ENCODE results near the gene CR1L.

CR1L gene

GRCh38 chr1:207648334-207649209 lies 3.6 kb downstream of the CR1L start:
- DNase-seq (ENCODE audit: low spot score): no peak
- in situ Hi-C loops (cut with MboI; ENCODE audit: low pct_unique_long_range_greater_than_20kb, low sequenced_read_pairs, unreplicated experiment): no loop called here
- TF ChIP-seq, protein P1, sequence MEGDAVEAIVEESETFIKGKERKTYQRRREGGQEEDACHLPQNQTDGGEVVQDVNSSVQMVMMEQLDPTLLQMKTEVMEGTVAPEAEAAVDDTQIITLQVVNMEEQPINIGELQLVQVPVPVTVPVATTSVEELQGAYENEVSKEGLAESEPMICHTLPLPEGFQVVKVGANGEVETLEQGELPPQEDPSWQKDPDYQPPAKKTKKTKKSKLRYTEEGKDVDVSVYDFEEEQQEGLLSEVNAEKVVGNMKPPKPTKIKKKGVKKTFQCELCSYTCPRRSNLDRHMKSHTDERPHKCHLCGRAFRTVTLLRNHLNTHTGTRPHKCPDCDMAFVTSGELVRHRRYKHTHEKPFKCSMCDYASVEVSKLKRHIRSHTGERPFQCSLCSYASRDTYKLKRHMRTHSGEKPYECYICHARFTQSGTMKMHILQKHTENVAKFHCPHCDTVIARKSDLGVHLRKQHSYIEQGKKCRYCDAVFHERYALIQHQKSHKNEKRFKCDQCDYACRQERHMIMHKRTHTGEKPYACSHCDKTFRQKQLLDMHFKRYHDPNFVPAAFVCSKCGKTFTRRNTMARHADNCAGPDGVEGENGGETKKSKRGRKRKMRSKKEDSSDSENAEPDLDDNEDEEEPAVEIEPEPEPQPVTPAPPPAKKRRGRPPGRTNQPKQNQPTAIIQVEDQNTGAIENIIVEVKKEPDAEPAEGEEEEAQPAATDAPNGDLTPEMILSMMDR (IDR thresholded peaks at IDR 0.05; ENCODE audit: extremely low read depth, insufficient read depth, missing control alignments): no peak

DNA sequence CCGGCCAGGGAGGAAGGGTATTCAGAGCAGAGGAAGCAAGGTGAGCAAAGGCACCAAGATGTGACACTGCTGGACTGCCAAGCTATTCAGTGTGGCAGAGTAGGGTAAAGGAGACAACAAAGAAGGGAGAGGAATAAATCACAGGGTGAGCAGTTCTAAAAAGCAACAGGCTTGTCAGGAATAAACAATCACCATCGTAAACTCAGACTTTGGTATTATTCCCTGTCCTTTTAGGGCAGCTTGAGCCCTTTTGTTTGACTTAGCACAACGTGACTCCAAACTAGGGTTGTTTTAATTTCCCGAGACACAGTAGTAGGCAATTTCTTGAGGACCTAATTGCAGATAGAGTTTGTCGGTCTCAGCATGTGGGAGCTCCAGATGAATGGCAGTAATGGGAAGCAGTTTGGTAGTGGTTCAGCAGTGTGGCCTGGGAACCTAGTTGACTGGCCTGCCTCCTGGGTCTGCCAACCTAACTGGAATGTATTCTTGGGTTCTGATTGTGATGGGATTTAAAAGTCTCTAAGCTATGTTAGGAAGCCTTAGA lies 4.3 kb downstream of the CR1L start:
- TF ChIP-seq, protein P1 (IDR thresholded peaks at IDR 0.05; ENCODE audit: extremely low read depth, insufficient read depth, missing control alignments): no peak
- DNase-seq (ENCODE audit: low spot score): no peak
- in situ Hi-C loops (cut with MboI; ENCODE audit: low pct_unique_long_range_greater_than_20kb, low sequenced_read_pairs, unreplicated experiment): no loop called here

DNA sequence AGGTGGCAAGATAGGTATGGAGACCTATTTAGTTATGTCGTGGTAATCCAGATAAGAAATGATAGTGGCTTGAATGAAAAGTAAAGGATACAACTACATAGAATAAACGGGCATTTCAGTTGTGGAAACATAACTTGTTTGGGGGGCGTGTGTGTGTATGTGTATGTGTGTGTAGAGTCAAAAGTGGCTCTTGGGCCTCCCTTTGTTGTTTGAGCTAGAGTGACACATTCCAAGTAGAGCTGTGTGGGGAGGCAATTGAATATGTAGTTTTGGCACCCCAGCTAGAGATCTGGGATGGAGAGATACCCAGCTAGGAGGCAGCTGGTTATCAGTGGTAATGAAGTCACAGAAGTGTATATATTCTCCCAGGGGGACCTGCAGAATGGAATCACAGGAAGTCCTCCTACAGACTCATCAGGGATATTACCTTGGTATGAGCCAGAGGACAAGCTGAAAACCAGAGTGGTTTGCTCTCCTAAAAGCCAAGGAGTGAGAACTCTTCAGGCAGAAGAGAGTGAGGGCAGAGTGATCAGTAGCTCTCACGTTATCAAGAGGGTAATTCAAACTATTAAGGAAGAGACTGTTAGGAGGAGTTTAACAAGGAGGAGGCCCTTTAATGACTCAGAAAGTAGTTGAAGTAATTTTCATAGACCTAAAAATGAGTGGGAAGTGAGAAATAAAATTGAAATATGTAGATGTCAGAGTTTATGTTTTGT lies 5.1 kb downstream of the CR1L start:
- DNase-seq (ENCODE audit: low spot score): no peak
- TF ChIP-seq, protein P1 (IDR thresholded peaks at IDR 0.05; ENCODE audit: extremely low read depth, insufficient read depth, missing control alignments): no peak
- in situ Hi-C loops (cut with MboI; ENCODE audit: low pct_unique_long_range_greater_than_20kb, low sequenced_read_pairs, unreplicated experiment): no loop called here

DNA sequence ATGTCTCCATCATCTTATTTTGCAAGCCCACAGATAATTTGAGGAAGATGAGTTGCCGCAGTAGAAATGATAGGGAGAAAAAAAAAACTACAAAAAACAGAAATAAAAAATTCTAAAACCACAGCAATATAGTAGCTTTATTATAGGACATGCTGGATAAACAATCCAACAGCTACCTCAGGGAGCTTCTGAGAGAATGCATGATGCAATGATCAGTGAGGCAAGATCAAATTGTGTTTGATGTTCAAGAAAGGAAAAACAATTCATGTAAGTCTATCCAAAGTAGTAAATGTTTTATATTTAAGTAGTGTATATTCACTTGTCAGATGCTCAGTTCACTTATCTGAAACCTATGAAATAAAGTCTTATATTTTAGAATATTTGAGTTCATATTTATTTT lies 6.7 kb downstream of the CR1L start:
- DNase-seq (ENCODE audit: low spot score): no peak
- in situ Hi-C loops (cut with MboI; ENCODE audit: low pct_unique_long_range_greater_than_20kb, low sequenced_read_pairs, unreplicated experiment): no loop called here
- TF ChIP-seq, protein P1 (IDR thresholded peaks at IDR 0.05; ENCODE audit: extremely low read depth, insufficient read depth, missing control alignments): no peak

GRCh38 chr1:207654320-207654719 lies 9.4 kb downstream of the CR1L start:
- DNase-seq (ENCODE audit: low spot score): no peak
- in situ Hi-C loops (cut with MboI; ENCODE audit: low pct_unique_long_range_greater_than_20kb, low sequenced_read_pairs, unreplicated experiment): no loop called here
- TF ChIP-seq, protein P1 (IDR thresholded peaks at IDR 0.05; ENCODE audit: extremely low read depth, insufficient read depth, missing control alignments): no peak

GRCh38 chr1:207658408-207658807 lies 13.5 kb downstream of the CR1L start:
- TF ChIP-seq, protein P1 (IDR thresholded peaks at IDR 0.05; ENCODE audit: extremely low read depth, insufficient read depth, missing control alignments): no peak
- in situ Hi-C loops (cut with MboI; ENCODE audit: low pct_unique_long_range_greater_than_20kb, low sequenced_read_pairs, unreplicated experiment): no loop called here

More at GRCh38 chr1:207658408-207658807, 13.5 kb downstream of the CR1L start:
- no peak for DNase-seq (ENCODE audit: low spot score)
